HG03139 (cell line): ENCODE results near the gene PRM3.

Experiments used
- ATAC-seq: cut with Tn5 transposase; IDR thresholded peaks from one replicate; pipeline ENCODE4 v1.9.1; 2021; ENCODE audit not compliant: unreplicated experiment

Gene PRM3

GRCh38 chr16:11272921-11273720 lies at the start of gene PRM3:
PRM3 (minus strand) TSS chr16:11273629; CDS start chr16:11273595, 34 bp downstream.
- no peak for ATAC-seq

- ATAC-seq: no peak
Observed at GRCh38 chr16:11322823-11323222, 49.4 kb upstream of the PRM3 start.

GRCh38 chr16:11321662-11322061 lies 48.2 kb upstream of the PRM3 start:
- ATAC-seq: no peak

- ATAC-seq: no peak
Observed at GRCh38 chr16:11320170-11320569, 46.7 kb upstream of the PRM3 start.

GRCh38 chr16:11319529-11320146 lies 46.2 kb upstream of the PRM3 start:
- no peak for ATAC-seq

GRCh38 chr16:11318817-11319216 lies 45.4 kb upstream of the PRM3 start:
- no peak for ATAC-seq

- ATAC-seq: no peak
Observed at GRCh38 chr16:11316331-11317015, 43.0 kb upstream of the PRM3 start.

GRCh38 chr16:11315510-11315909 lies 42.1 kb upstream of the PRM3 start:
- no peak for ATAC-seq

- ATAC-seq: no peak
Observed at GRCh38 chr16:11314309-11314894, 41.0 kb upstream of the PRM3 start.

GRCh38 chr16:11313493-11314308 lies 40.3 kb upstream of the PRM3 start:
- ATAC-seq: no peak

- ATAC-seq: no peak
Observed at GRCh38 chr16:11312718-11313492, 39.5 kb upstream of the PRM3 start.

- peak; percentile 31 for ATAC-seq
Observed at GRCh38 chr16:11310997-11311561, 37.6 kb upstream of the PRM3 start.

GRCh38 chr16:11310634-11310977 lies 37.2 kb upstream of the PRM3 start:
- ATAC-seq: no peak

GRCh38 chr16:11309895-11310633 lies 36.6 kb upstream of the PRM3 start:
- peak; percentile 42 for ATAC-seq

GRCh38 chr16:11308493-11309283 lies 35.3 kb upstream of the PRM3 start:
- ATAC-seq: no peak

- ATAC-seq: no peak
Observed at GRCh38 chr16:11307639-11308492, 34.4 kb upstream of the PRM3 start.

- ATAC-seq: no peak
Observed at GRCh38 chr16:11306997-11307638, 33.7 kb upstream of the PRM3 start.
